Suprapubic skin (tissue), 3 donors: ENCODE data around the gene AATF.

Source experiments
- CTCF ChIP-seq, 2 donors: fragments of 200-600 bp in 1 of 2; fragments of 450-650 bp in 1 of 2; sonication (generic) in 1 of 2; IDR thresholded peaks; one replicate each; pipeline ENCODE4 v1.5.1; 2016 to 2019; ENCODE audit warnings: antibody characterized with exemption in 2 of 2, mild to moderate bottlenecking in 1 of 2, moderate library complexity in 1 of 2
- EP300 ChIP-seq: sonication (generic); formaldehyde crosslinking; IDR thresholded peaks from one replicate; pipeline ENCODE4 v1.6.1; 2017; ENCODE audit warnings: antibody characterized with exemption
- POLR2A ChIP-seq, 2 donors: fragments of 450-650 bp; IDR thresholded peaks; one replicate each; pipeline ENCODE4 v1.6.1; 2017; ENCODE audit warnings: antibody characterized with exemption in 2 of 2, mild to moderate bottlenecking in 2 of 2, moderate library complexity in 2 of 2

- TF ChIP-seq EP300 (no peak), POLR2A (IDR thresholded peaks at IDR 0.05) (no peak), CTCF (IDR thresholded peaks at IDR 0.05) (no peak)
Observed at GRCh38 chr17:36999471-36999870, 50.7 kb downstream of the AATF start.
